GM18498 (cell line): ENCODE data around the gene ABHD16A.

Experiments used
- ATAC-seq: cut with Tn5 transposase; IDR thresholded peaks from one replicate; pipeline ENCODE4 v1.9.1; 2021; ENCODE audit warnings: mild to moderate bottlenecking, moderate library complexity; ENCODE audit not compliant: unreplicated experiment

Gene ABHD16A

DNA sequence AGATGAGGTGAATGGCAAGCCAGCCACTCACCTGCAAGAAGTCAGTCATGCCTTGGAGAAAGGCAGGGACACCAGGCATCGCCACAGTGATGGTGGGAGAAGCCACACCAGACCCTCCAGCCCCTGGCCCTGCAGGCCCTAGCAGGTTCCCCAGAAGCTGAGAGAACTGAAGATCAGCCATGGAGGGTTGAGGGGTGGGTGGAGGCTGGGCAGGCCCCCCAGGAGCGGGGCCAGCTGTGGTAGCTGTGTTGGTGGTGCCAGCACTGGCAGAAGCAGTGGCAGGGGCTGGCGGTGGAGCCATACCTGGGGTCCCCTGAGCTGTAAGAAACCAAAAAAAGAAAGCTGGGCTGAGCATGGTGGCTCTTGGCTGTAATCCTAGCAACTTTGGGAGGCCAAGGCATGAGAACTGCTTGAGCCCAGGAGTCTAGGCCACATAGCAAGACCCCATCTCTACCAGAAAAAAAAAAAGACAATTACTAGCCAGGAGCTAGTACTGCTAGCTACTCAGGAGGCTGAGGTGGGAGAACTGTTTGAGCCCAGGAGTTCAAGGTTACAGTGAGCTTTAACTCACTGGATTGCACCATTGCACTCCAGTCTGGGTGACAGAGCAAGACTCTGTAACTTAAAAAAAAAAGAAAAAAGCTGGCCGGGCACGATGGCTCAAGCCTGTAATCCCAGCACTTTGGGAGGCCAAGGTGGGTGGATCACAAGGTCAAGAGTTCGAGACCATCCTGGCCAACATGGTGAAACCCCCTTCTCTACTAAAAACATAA lies 60.1 kb downstream of the ABHD16A start:
- ATAC-seq, result no peak

GRCh38 chr6:31641370-31641769 lies 61.8 kb downstream of the ABHD16A start:
- no peak for ATAC-seq

- no peak for ATAC-seq
Measured at GRCh38 chr6:31640612-31641011, 62.5 kb downstream of the ABHD16A start.

- ATAC-seq, result no peak
Measured at GRCh38 chr6:31639449-31639861, 63.7 kb downstream of the ABHD16A start.

DNA sequence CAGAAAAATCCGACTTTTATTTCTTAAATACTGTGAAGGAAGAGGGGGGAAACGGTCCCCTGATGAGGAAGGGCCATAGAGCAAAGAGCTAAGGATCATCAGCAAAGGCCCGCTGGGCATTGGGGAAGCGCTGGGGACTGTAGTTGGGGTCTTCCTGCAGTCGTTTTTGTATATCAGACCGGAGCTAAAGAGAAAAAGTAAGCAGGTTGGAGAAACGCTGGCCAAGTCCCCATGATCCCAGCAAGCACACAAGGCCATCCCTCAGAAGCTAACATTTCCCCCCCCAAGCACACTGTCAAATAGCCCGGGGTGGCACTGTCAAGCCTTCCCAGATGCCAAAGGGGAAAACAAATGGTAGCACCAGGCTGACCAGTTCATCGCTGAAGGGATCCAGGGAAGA lies 64.1 kb downstream of the ABHD16A start:
- no peak for ATAC-seq
